Measurements from ENCODE around the gene VTI1A. TPM values are rescaled to one million over a fixed set of nuclear protein-coding genes. Genes with fewer than 3 reads are reported as not detected.

The VTI1A gene
- total RNA-seq, 2 donors from 2014 or later = 53.3 to 57.5 TPM

DNA sequence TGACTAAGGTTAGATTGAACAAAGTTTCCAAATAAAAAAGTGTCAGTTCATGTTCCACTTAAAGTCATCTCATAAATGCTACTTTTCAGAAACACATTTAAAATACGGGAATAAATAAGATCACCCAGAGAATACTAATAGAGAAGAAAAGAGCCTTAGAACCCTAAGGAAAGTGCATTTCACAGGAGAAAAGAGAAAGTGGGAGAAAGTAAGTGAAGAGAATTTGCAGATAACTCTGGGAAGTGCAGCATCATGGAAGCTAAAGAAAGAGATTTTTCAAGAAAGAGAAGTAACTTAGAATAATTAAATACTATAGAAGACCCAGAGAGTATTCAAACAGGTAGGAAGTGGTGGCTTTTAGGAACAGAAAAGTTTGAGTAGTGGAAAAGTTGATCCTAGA, 132.6 kb downstream of the VTI1A start:
- intact Hi-C loops (cut with DNase I) = no loop called here

GRCh38 chr10:112580267-112580666, 133.3 kb downstream of the VTI1A start:
- TF ChIP-seq, protein P1, sequence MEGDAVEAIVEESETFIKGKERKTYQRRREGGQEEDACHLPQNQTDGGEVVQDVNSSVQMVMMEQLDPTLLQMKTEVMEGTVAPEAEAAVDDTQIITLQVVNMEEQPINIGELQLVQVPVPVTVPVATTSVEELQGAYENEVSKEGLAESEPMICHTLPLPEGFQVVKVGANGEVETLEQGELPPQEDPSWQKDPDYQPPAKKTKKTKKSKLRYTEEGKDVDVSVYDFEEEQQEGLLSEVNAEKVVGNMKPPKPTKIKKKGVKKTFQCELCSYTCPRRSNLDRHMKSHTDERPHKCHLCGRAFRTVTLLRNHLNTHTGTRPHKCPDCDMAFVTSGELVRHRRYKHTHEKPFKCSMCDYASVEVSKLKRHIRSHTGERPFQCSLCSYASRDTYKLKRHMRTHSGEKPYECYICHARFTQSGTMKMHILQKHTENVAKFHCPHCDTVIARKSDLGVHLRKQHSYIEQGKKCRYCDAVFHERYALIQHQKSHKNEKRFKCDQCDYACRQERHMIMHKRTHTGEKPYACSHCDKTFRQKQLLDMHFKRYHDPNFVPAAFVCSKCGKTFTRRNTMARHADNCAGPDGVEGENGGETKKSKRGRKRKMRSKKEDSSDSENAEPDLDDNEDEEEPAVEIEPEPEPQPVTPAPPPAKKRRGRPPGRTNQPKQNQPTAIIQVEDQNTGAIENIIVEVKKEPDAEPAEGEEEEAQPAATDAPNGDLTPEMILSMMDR (IDR thresholded peaks at IDR 0.05) = no peak
- TF ChIP-seq POLR2A (IDR thresholded peaks at IDR 0.05) = no peak
- no peaks in the 10 kb centered on the region for H3K9me3 ChIP-seq
- no peak overlapping the region for H3K4me3 ChIP-seq
- no peaks in the 10 kb centered on the region for H3K36me3 ChIP-seq
- intact Hi-C loops (cut with DNase I) = no loop called here
- H3K4me1 ChIP-seq (replicated peaks) = no peaks in the 10 kb centered on the region
- no peaks in the 10 kb centered on the region for H3K27me3 ChIP-seq (replicated peaks; ENCODE audit: insufficient read depth)
- DNase-seq (ENCODE audit: low spot score) = no peak
- no peak overlapping the region for H3K27ac ChIP-seq
- WGBS = 100% methylated on average over 2 of the region's 2 CpGs

More for the DNA sequence above, 132.6 kb downstream of the VTI1A start:
- Histone ChIP-seq H3K4me1 (replicated peaks) (no peaks in the 10 kb centered on the region), H3K27ac (no peak overlapping the region), H3K4me3 (no peak overlapping the region), H3K36me3 (no peaks in the 10 kb centered on the region), H3K9me3 (no peaks in the 10 kb centered on the region), H3K27me3 (replicated peaks; ENCODE audit: insufficient read depth) (no peaks in the 10 kb centered on the region)
- TF ChIP-seq POLR2AphosphoS5 (IDR thresholded peaks at IDR 0.05) = no peak
- no peak for TF ChIP-seq POLR2A (IDR thresholded peaks at IDR 0.05)
- TF ChIP-seq, protein P1 (IDR thresholded peaks at IDR 0.05) = no peak
- WGBS = 61% methylated on average over 1 of the region's 1 CpG
- no peak for DNase-seq (ENCODE audit: low spot score)

GRCh38 chr10:112581921-112582320, 134.9 kb downstream of the VTI1A start:
- WGBS = 93% methylated on average over 4 of the region's 4 CpGs
- Histone ChIP-seq H3K4me3 (no peak overlapping the region), H3K27ac (no peak overlapping the region), H3K36me3 (no peaks in the 10 kb centered on the region), H3K27me3 (replicated peaks; ENCODE audit: insufficient read depth) (no peaks in the 10 kb centered on the region), H3K4me1 (replicated peaks) (no peaks in the 10 kb centered on the region), H3K9me3 (no peaks in the 10 kb centered on the region)
- no peak for DNase-seq (ENCODE audit: low spot score)
- TF ChIP-seq POLR2AphosphoS5 (IDR thresholded peaks at IDR 0.05) = no peak
- no peak for TF ChIP-seq POLR2A (IDR thresholded peaks at IDR 0.05)
- TF ChIP-seq, protein P1 (IDR thresholded peaks at IDR 0.05) = no peak
- intact Hi-C loops (cut with DNase I) = no loop called here

DNA sequence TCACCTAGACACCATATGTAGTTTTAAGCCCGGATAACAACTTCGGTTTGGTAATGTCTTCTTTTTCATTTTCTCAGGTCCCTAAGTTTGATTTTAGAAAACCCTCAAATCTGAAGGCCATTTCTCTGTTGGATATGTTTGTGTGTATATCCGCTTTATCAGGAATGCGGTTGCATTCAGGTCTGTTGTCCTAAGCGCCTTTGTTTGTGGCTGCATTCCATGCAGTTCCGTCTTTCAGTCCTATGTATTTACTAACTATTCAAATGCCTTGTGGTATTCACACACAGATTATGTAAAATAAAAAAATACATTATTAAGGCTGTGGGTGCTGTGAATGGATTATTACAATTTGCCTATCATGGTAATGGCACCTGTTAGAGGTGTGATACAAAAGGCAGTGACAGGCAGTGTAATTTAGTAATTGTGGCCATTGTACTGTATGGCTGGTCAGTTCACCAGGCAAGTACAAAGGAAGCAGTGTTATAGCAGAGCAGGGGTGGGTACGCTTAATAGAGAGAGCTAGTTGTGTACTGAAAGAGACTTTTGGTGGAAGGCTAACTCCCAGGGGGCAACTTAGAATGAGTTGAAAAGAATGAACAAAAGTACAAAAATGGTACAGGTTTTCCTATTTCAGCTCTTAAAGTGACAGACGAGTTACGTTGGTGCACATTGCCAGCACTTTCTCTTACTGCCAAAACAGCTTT, 136.4 kb downstream of the VTI1A start:
- intact Hi-C loops (cut with DNase I) = no loop called here
- H3K4me1 ChIP-seq (replicated peaks) = no peaks in the 10 kb centered on the region
- WGBS = 93% methylated on average over 9 of the region's 9 CpGs
- no peaks in the 10 kb centered on the region for H3K9me3 ChIP-seq
- TF ChIP-seq POLR2AphosphoS5 (IDR thresholded peaks at IDR 0.05) (no peak), POLR2A (IDR thresholded peaks at IDR 0.05) (no peak)
- TF ChIP-seq, protein P1 (IDR thresholded peaks at IDR 0.05) = no peak
- H3K4me3 ChIP-seq = no peak overlapping the region
- H3K27me3 ChIP-seq (replicated peaks; ENCODE audit: insufficient read depth) = no peaks in the 10 kb centered on the region
- no peak for DNase-seq (ENCODE audit: low spot score)
- no peak overlapping the region for H3K27ac ChIP-seq
- no peaks in the 10 kb centered on the region for H3K36me3 ChIP-seq

- Histone ChIP-seq H3K4me1 (replicated peaks) (no peaks in the 10 kb centered on the region), H3K4me3 (no peak overlapping the region), H3K27me3 (replicated peaks; ENCODE audit: insufficient read depth) (no peaks in the 10 kb centered on the region), H3K27ac (no peak overlapping the region), H3K9me3 (no peaks in the 10 kb centered on the region), H3K36me3 (no peaks in the 10 kb centered on the region)
- 96% methylated on average over 6 of the region's 6 CpGs for WGBS
- intact Hi-C loops (cut with DNase I) = no loop called here
- TF ChIP-seq, protein P1 (IDR thresholded peaks at IDR 0.05) = no peak
- TF ChIP-seq POLR2AphosphoS5 (IDR thresholded peaks at IDR 0.05) = no peak
- TF ChIP-seq POLR2A (IDR thresholded peaks at IDR 0.05) = no peak
- DNase-seq (ENCODE audit: low spot score) = no peak
These were observed 137.3 kb downstream of the VTI1A start for GRCh38 chr10:112584276-112584675.
